ENCODE data around the gene DAPK2.
A peak's percentile ranks its signal among the peaks of the same experiment; 100 is the strongest.
"Not testable (repeated sequence)": the region's sequence is repeated elsewhere in the genome, so short reads cannot be mapped to it uniquely, and the experiment has no call there.

The DAPK2 gene

DNA sequence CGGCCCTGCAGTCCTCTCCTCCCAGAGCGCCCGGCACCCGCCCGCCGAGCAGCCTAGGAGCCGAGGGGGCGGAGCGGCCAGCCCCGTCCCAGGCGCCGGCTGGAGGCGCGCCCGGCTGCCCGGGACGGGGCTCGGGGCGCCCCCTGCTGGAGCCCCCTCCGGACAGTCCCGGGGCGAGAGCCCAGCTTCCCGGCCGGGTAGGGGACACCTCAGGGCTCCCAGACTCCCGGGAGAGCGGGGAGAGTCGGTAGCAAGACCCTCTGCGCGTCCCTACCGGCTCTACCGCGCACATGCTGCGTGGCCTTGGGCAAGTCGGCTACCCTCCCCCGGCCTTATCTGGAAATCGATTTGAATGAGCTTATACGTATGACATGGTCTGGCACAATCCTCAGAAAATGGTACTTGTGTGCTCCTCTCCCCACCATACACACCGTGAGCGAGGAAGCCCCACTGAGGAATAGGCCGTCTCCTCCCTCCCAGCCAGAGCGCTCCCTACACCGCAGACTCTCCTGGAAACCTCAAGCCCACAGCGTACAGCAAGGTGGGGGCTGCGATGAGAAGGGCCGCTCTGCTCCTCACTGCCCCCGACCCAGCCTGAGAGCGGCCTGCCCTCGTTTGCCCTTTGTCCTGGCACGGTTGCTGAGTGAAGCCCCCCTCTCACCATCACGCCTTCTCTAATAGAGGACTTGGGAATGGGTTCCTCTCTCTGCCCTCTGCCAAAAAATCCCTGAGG is at the start of gene DAPK2:
Gene DAPK2 (minus strand): TSS at position 65 of the 733 bp plus-strand sequence. CDS start 6,224 bp downstream, outside the sequence.
- DNase-seq (ENCODE audit: low read depth in 2 of 2): peak; percentile 55 to 61

DNA sequence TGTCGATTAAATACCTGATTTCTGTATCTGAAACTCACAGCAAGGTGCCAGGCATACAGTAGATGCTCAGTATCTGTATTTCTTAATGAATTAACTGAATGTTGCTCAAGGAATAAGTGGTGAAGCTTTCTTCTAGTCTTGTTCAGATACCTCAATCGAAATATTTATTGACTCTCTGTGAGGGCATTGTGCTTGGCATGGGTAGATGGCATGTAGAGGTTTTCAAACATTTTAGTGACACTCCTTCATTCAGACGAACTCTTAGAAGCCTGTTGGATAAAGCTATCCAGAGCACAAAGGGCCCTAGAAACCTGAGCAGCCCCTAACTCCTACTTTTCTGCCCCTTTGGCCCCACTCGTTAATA is 49.1 kb upstream of the DAPK2 start:
- no peak for DNase-seq (ENCODE audit: low read depth in 2 of 2)

DNA sequence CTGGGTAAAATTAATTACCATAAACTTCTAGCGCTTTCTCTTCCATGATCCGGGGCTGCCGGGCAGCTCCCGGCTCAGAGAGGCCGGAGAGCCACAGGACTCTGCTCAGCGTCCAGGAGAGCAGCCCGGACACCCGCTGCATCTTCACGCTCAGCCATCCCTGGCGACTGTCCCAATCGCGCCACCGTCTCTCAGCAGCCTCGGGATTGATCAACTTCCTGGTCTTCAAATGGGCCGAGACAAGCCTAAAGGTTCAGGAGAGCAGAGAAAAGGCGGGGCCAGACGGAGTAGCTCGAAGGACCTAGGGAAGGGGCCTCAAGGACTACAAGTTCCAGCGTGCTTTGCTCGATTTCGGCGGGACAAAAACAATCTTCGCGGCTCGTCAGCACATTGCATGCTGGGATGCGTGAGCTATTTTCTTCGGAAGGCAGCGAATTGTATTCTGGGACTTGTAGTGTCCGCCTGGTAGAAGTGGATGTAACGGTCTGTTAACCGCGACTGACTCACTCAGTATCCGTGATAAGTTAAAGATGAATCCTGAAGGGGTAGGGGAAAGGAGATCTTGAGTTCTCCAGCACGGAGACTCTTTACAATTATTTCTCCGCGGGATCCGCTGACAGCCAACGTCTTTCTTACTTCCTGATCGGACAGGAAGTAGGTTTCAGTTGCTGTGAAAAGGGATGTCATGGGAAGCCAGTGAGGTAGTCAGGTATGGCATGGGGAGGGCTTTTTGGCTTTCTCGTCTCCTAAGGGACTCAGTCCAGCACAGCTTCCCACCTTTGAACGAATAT is 47.5 kb upstream of the DAPK2 start, which contains the start of gene CIAO2A:
Gene CIAO2A (minus strand): TSS at position 212 of the 791 bp plus-strand sequence. CDS start 70 bp downstream, at position 142.
- peak; percentile 87 to 92 for DNase-seq (ENCODE audit: low read depth in 2 of 2)

DNA sequence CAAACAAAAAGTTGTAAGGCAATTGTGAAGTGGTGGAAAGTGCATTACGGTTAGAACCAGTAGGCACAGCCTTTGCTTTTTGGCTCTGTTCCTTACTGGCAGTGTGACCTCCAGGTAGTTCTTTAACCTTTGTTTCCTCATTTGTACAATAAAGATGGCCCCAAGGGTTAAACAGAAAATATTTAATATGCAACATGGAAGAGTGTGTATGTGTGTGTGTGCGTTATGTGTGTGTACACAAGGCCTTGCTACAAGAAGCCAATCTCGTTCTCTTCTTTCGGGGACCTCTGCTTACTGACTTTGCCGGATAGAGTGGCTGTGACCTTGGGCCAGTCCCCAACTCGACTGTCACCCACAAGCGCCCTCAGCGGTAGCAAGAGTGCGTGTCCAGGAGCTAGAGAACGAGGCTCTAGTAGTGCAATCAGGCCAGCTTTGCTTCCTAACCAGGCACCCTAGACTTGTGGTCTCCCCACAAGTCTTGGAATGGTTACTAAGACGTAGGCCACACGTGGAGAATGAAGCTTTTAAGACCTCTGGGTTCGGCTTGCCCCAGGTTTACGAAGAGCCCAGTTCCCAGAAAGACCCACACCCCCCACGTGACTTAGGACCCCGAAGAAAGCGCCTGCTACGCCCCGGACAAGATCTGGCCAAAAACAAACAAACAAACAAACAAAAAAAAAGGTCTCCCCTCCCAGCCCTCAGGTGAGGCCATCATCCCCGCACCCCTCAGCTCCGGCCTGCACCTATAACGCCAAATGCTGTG is 46.8 kb upstream of the DAPK2 start:
- peak; percentile 7 to 20 for DNase-seq (ENCODE audit: low read depth in 2 of 2)

DNA sequence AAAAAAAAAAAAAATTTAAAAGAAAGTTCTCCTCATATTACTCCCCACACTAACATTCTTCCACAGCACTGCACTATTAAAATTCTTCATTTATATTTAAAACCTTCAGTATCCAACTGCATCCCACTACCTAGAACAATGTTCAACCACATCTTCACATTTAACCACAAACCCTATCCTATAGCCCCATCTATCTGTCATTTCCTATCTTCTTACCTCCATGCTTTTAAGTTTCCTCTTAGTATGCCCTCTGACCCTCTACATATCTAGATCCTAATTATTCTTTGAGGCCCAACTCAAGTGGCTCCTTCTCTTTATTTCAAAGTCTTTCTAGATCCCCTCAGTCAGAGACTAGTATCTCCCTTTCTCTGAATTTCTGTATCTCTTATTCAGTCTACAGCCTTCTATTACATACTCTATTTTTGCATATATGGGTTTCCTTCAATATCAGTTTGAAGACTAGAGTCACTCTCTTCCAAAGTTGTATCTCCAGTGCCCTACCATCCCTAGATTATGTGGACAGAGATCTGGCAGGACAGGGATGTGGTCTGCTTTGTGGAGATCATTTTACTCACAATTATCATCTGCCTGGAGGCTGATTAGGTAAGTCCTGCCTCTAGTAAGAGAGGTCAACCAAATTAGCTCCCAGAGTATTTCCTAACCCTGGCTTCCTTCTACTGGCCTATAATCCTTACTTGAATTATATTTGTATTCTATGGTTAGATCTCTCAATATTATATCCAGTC is 46.0 kb upstream of the DAPK2 start:
- no peak for DNase-seq (ENCODE audit: low read depth in 2 of 2)

DNA sequence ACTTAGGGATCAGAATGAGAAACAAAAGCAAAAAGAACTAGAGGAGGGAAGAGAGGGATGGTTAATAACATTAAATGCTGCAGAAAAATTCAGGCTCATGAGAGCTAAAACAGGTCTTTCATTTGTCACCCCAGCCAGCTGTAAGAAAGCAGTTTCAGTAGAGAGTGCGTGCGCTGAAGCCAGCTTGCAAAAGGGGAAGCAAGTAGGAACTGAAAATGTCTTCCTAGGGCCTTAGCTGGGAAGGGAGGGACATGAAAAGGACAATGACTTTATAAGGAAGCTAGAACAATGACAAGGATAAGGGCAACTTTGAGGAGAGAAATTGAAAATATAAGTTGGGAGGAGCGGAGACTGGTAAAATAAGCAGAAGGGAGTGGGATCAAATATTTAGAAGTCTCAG is 44.2 kb upstream of the DAPK2 start:
- DNase-seq (ENCODE audit: low read depth in 2 of 2): no peak

DNA sequence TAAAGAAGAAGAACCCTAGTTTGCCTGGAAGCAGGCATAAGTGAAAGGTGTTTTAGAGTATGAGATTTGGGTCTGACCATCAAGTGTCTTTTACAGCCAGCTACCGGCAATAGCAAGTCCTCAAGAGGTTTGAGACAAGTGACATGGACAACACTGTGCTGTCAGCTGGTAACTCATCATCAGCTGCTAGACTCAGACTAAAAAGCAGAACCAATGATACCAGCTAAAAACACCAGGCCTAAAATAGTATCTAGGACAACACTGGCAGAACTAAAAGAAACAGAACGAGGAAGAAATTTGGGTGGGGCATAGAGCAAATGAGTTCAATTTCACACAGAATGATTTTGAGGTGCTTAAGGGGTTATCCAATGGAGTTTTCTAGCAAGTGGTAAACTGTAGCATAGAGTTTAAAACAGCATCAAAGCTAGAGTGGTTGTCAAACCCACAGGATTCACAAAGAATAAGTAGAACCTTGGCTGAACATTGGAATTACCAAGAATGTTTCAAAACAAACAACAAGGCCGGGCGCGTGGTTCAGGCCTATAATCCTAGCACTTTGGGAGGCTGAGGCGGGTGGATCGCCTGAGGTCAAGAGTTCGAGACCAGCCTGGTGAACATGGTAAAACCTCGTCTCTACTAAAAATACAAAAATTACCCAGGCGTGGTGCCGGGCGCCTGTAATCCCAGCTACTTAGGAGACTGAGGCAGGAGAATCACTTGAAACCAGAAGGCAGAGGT is 43.4 kb upstream of the DAPK2 start:
- no peak for DNase-seq (ENCODE audit: low read depth in 2 of 2)

DNA sequence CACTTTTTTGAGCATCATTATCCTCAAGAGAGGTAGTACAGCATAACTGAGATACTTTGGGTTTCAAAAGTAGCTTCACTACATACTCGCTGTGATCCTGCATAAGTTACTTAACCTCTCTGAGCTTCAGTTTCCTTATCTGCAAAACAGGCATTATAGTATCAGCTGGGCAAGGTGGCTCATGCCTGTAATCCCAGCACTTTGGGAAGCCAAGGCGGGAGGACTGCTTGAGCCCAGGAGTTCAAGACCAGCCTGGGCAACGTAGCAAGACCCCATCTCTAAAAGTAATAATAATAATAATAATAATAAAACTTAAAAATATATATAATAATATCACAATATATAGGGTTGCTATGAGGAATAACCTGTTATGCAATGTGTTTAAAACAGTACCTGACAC is 36.5 kb upstream of the DAPK2 start:
- DNase-seq (ENCODE audit: low read depth in 2 of 2): no peak

DNA sequence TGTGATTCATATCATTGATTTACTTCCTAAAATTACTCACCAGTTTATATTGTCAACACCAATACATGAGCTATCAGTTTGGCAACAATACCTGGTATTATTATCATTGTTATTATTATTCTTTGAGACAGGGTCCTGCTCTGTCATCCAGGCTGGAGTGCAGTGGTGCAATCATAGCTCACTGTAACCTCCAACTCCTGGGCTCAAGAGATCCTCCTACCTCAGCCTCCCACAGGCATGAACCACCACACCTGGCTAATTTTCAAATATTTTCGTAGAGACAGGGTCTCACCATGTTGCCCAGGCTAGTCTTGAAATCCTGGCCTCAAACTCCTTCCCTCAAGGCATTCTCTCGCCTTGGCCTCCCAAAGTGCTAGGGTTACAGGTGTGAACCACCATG is 27.2 kb upstream of the DAPK2 start:
- DNase-seq (ENCODE audit: low read depth in 2 of 2): not testable (repeated sequence)

DNA sequence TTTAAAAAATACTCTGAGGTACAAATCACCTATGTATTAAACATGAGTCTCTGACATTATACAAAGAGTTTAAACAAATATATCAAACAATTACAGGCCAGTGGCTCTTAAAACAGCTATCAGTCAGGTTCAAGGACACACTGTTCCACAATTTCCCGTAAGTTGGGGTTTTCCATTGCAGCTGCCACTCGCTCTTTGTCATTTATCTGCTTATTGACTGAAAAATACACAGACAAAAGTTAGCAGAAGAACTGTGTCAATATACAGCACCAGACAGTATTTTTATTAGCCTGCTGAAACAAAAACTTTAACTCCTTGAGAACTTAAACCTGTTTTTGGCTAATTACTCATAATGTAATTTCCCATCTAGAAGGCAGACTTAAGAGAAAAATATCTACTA is 26.5 kb upstream of the DAPK2 start:
- DNase-seq (ENCODE audit: low read depth in 2 of 2): no peak

DNA sequence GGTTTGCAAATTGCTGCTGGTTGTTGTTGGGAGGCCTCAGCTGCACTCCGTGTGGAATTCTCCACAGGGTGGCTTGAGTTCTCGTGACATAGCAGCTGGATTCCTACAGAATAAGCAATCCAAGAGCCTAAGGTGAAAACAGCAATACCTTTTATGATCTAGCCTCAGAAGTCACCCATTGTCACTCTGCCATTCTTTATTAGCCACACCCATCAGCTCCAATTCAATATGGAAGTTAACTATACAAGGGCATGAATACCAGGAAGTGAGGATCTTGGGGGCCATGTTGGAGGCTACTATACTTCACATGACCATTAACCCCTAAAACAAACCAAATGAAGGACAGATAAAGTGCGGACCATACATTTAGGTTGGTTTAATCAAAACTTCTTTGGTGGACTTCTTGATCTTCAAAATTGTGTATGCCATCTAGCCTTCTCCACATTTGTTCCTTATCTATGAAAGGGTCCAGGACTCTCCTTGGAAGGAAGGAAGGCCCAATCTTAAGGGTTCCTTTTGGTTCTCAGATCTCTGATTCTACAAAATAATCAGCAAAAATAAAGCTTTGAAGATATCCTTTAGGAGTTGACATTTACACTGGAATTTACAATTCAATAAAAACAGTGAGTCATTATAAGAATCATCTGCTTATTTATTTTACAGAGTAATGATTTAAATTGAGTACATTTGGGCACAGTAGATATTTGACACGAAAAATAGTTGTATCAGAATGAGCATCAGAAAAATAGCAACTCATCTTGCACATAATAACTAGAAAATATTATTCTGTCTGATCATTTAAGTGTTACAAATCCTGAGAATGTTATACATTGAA is 25.9 kb upstream of the DAPK2 start:
- no peak for DNase-seq (ENCODE audit: low read depth in 2 of 2)

DNA sequence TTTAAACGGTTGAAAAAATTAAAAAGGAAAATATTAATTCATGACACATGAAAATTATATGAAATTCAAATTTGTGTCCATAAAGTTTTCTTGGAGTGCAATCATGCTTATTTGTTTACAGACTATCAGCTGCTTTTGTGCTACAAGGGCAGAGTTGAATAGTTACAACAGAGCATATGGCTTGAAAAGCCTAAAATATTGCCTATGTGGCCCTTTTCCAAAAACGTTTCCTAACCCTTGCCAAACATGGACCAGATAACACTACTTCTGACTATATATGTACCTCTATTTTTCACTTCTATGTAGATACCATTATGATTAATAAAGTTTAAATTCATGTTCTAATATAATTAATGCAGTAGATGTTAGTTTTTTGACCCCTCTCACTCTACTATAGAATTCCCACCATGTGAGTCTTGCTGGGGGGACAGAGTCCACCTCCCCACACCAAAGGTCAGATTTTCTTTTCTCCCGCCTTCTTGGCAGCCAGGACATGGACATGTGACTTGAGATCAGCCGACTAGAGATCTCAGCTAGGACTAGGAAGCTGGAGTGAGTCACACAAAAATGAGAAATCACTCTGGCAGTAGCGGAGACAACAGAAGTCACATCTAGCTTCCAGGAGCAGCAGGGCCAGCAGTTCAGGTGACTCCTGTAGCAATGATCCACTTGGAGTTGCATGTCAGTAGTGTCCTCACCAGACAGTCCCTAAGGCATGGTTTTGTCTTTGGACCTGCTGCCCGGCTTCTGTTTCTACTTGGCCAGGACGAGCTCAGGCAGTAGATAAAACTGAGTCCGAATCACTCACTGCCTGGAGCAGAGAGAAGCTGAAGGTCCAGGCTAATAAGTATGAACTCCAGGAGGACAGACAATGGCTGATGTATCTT is 24.9 kb upstream of the DAPK2 start:
- no peak for DNase-seq (ENCODE audit: low read depth in 2 of 2)

DNA sequence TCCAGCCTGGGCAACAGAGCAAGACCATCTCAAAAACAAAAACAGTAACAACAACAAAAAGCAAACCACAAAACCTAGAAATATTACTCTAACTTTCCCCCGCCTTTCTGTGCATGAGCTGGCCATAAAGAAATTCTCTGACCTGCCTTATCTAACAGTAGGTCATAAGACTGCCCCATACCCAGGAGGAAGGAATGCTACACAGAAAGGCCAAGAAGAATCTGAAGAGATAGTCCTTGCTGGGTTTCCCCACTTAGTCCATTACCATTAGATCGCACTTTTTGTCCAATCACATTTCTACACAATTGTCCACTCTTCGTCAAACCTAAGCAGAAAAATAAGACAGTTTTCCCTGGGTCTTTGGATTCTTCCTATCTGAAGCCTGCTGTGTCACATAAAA is 23.8 kb upstream of the DAPK2 start:
- no peak for DNase-seq (ENCODE audit: low read depth in 2 of 2)

DNA sequence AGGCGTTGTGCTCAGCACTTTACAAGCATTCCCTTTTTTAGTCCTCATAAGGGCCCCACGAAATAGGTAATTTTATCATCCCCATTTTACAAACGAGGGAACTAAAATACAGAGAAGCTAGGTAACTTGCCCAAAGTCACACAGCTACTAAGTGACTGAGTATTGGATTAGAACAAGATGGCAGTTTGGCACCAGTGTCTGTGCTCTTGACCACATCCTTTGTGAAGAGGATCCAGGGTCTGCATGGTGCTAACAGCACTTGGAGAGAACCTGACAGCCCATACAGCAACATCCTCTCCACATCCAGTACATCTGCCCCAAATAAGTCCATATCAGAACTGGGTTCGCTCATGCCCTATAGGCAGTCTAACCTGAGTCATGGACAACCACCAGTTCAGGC is 21.8 kb upstream of the DAPK2 start:
- DNase-seq (ENCODE audit: low read depth in 2 of 2): no peak

DNA sequence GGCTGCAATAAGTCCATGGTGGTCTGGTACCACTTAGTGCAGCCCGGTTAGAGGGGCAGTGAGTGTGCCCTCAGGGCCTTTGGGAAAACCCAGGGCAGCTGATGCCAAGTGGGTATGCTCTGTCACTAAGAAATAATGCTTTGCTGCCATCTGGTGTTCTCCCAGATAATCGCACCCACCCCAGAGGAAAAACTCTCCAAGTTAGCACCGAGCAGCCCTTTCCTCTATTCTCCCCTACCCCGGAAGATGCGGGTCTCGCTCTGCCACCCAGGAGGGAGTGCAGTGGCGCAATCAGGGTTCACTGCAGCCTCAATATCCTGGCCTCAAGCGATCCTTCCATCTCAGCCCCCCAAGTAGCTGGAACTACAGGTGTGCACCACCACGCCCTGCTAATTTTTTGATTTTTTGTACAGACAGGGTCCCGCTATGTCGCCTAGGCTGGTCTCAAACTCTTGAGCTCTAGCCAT is 21.3 kb upstream of the DAPK2 start:
- peak; percentile 32 to 35 for DNase-seq (ENCODE audit: low read depth in 2 of 2)

DNA sequence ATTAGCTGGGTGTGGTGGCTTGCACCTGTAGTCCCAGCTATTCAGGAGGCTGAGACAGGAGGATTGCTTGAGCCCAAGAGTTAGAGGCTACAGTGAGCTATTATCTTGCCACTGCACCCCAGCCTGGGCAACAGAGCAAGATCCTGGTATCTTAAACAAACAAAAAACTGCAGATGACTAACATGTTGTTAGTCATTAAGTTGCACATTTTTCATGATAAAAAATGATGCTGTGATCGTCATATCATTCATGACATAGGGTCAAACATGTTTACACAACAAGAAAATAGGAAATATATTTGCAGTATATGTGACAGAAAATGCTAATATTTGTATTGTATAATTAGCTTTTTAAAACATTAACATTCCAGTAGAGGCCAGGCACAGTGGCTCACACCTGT is 20.2 kb upstream of the DAPK2 start:
- DNase-seq (ENCODE audit: low read depth in 2 of 2): no peak

DNA sequence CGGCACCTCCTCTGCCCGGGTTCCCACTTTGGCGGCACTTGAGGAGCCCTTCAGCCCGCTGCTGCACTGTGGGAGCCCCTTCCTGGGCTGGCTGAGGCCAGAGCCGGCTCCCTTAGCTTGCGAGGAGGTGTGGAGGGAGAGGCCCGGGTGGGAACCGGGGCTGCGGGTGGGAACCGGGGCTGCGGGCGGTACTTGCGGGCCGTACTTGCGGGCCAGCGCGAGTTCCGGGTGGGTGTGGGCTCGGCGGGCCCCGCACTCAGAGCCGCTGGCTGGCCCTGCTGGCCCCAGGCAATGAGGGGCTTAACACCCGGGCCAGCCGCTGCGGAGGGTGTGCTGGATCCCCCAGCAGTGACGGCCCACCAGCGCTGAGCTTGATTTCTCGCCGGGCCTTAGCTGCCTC is 14.4 kb upstream of the DAPK2 start:
- no peak for DNase-seq (ENCODE audit: low read depth in 2 of 2)

DNA sequence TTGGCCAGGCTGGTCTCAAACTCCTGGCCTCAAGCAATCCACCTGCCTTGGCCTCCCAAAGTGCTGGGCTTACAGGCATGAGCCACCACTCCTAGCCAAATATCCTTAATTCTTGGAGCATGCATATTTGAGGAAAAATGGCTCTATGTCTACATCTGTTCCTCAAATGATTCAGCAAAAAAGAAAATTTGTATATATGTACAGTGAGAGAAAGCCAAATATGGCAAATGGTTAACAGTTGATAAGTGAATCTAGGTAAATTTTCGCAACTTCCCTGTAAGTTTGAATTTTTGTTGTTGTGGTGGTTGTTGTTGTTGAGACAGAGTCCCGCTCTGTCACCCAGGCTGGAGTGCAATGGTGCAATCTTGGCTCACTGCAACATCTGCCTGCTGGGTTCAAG is 12.8 kb upstream of the DAPK2 start:
- DNase-seq (ENCODE audit: low read depth in 2 of 2): not testable (repeated sequence)

DNA sequence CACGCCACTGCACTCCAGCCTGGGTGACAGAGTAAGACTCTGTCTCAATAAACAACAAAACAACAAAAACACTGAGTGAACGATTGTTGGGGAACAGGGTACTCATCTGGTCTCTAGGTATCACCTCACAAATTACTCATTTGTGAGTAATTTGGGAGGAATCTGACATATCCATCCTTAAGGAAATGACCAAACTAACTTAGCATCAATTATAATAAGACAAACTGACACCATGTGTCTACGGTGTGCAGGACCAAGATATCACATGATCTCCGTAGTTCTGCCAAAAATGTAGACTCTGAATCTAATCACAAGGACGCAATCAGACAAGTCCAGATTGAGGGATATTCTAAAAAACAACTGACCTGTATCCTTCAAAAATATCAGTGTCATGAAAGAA is 12.0 kb upstream of the DAPK2 start:
- no peak for DNase-seq (ENCODE audit: low read depth in 2 of 2)
